Gastrocnemius medialis (tissue), 4 donors: ENCODE measurements around the gene ZBTB7C. TPM values are rescaled to one million over a fixed set of nuclear protein-coding genes. Genes with fewer than 3 reads are reported as not detected.

Experiments used
- ATAC-seq, 2 donors: fragments of 150-250 bp; one replicate each; pipeline ENCODE4 v1.9.1; 2016
- DNase-seq, 2 donors: peaks; one replicate each; pipeline ENCODE4 v3.0.0-alpha.2; 2019
- H3K27ac ChIP-seq, 4 donors: fragments of 200-600 bp; sonication (generic); 1 replicate in 1 of 4; 2 replicates in 3 of 4; pipeline ENCODE4 v1.5.1; 2016 to 2018; ENCODE audit warnings: mild to moderate bottlenecking in 2 of 4, moderate library complexity in 1 of 4
- H3K27me3 ChIP-seq, 3 donors: fragments of 200-600 bp; sonication (generic) in 2 of 3; 1 replicate in 1 of 3; 2 replicates in 2 of 3; pipeline versions ENCODE4 v1.5.1 to v1.6.0; 2016 to 2019; ENCODE audit warnings: mild to moderate bottlenecking in 1 of 3, moderate library complexity in 1 of 3
- H3K36me3 ChIP-seq, 2 donors: fragments of 200-600 bp; sonication (generic) in 1 of 2; one replicate each; pipeline ENCODE4 v1.5.1; 2017 to 2018
- H3K4me1 ChIP-seq, 2 donors: fragments of 200-600 bp; sonication (generic) in 1 of 2; one replicate each; pipeline ENCODE4 v1.5.1; 2016 to 2017; ENCODE audit warnings: mild to moderate bottlenecking in 2 of 2
- H3K4me3 ChIP-seq, 4 donors: fragments of 200-600 bp; sonication (generic) in 3 of 4; 1 replicate in 1 of 4; 2 replicates in 3 of 4; pipeline ENCODE4 v1.5.1; 2016 to 2019; ENCODE audit warnings: mild to moderate bottlenecking in 2 of 4
- H3K9me3 ChIP-seq, 3 donors: fragments of 200-600 bp; sonication (generic) in 2 of 3; 1 replicate in 1 of 3; 2 replicates in 2 of 3; pipeline ENCODE4 v1.5.1; 2016 to 2019
- POLR2A ChIP-seq, 2 donors: fragments of 450-650 bp; IDR thresholded peaks; one replicate each; pipeline ENCODE4 v1.6.1; 2017; ENCODE audit warnings: antibody characterized with exemption in 2 of 2, mild to moderate bottlenecking in 2 of 2, moderate library complexity in 2 of 2
- in situ Hi-C, 4 donors: fragments of 200-750 bp; cut with MboI; loops; one replicate each; pipeline versions ENCODE4 v1.15.0 to v1.8.0; 2017; ENCODE audit warnings: low sequenced_read_pairs in 4 of 4
- intact Hi-C: fragments of 100-400 bp; cut with DNase I; formaldehyde crosslinking; loops from one replicate; pipeline ENCODE4 v1.15.1; 2023; ENCODE audit warnings: low total_unique reads
- total RNA-seq, 4 donors: library from RNA; depleted of rRNA; stranded (reverse); fragments of >200 nt; gene quantifications; one replicate each; pipeline versions ENCODE4 v1.1.0 to v1.2.3, GENCODE V29; 2016
- TF ChIP-seq, protein P1 (sequence below), 5 experiments: fragments of 450-650 bp in 3 of 5; fragments of 200-600 bp in 2 of 5; sonication (generic) in 2 of 5; IDR thresholded peaks in 4 of 5; conservative IDR thresholded peaks in 1 of 5; 1 replicate in 4 of 5; 2 replicates in 1 of 5; pipeline ENCODE4 v1.5.1; 2016 to 2019; ENCODE audit warnings: antibody characterized with exemption in 5 of 5, mild to moderate bottlenecking in 3 of 5, moderate library complexity in 3 of 5

The ZBTB7C gene
- total RNA-seq, 4 donors from 2014 or later = 0.53 to 12.3 (median 1.1) TPM

GRCh38 chr18:47997338-47997780 lies 411.8 kb downstream of the ZBTB7C start:
- peaks cover 0 to 4% (median 0%) of the 10 kb centered on the region in 3 donors for H3K9me3 ChIP-seq
- intact Hi-C loops = no loop called here
- no peak overlapping the region for H3K4me3 ChIP-seq
- H3K27ac ChIP-seq = no peak overlapping the region
- H3K4me1 ChIP-seq = no peaks in the 10 kb centered on the region
- DNase-seq = no peak
- no peak for ATAC-seq
- H3K27me3 ChIP-seq = no peaks in the 10 kb centered on the region
- in situ Hi-C loops = no loop called here
- no peak for TF ChIP-seq POLR2A (IDR thresholded peaks at IDR 0.05)
- TF ChIP-seq, protein P1, sequence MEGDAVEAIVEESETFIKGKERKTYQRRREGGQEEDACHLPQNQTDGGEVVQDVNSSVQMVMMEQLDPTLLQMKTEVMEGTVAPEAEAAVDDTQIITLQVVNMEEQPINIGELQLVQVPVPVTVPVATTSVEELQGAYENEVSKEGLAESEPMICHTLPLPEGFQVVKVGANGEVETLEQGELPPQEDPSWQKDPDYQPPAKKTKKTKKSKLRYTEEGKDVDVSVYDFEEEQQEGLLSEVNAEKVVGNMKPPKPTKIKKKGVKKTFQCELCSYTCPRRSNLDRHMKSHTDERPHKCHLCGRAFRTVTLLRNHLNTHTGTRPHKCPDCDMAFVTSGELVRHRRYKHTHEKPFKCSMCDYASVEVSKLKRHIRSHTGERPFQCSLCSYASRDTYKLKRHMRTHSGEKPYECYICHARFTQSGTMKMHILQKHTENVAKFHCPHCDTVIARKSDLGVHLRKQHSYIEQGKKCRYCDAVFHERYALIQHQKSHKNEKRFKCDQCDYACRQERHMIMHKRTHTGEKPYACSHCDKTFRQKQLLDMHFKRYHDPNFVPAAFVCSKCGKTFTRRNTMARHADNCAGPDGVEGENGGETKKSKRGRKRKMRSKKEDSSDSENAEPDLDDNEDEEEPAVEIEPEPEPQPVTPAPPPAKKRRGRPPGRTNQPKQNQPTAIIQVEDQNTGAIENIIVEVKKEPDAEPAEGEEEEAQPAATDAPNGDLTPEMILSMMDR (IDR thresholded peaks at IDR 0.05 in 4 of 5, conservative IDR thresholded peaks at IDR 0.05 in 1 of 5) = peak in 1 of 5 experiments; percentile 13
- no peaks in the 10 kb centered on the region for H3K36me3 ChIP-seq

GRCh38 chr18:47996091-47996541 lies 413.1 kb downstream of the ZBTB7C start:
- intact Hi-C loops = no loop called here

GRCh38 chr18:47995654-47996053 lies 413.5 kb downstream of the ZBTB7C start:
- in situ Hi-C loops (no loop called here), intact Hi-C loops (no loop called here)
- Histone ChIP-seq H3K4me3 (no peak overlapping the region), H3K9me3 (peaks cover 0 to 4% (median 0%) of the 10 kb centered on the region in 3 donors), H3K36me3 (no peaks in the 10 kb centered on the region), H3K4me1 (no peaks in the 10 kb centered on the region), H3K27me3 (no peaks in the 10 kb centered on the region), H3K27ac (no peak overlapping the region)
- ATAC-seq (no peak), DNase-seq (no peak)
- TF ChIP-seq, protein P1 (IDR thresholded peaks at IDR 0.05 in 4 of 5, conservative IDR thresholded peaks at IDR 0.05 in 1 of 5) = no peak
- TF ChIP-seq POLR2A (IDR thresholded peaks at IDR 0.05) = no peak

More at GRCh38 chr18:47996091-47996541, 413.1 kb downstream of the ZBTB7C start:
- in situ Hi-C loops = no loop called here
- Histone ChIP-seq H3K4me3 (no peak overlapping the region), H3K4me1 (no peaks in the 10 kb centered on the region), H3K27me3 (no peaks in the 10 kb centered on the region), H3K9me3 (peaks cover 0 to 4% (median 0%) of the 10 kb centered on the region in 3 donors), H3K27ac (no peak overlapping the region), H3K36me3 (no peaks in the 10 kb centered on the region)
- DNase-seq = no peak
- no peak for TF ChIP-seq POLR2A (IDR thresholded peaks at IDR 0.05)
- TF ChIP-seq, protein P1 (IDR thresholded peaks at IDR 0.05 in 4 of 5, conservative IDR thresholded peaks at IDR 0.05 in 1 of 5) = no peak
- no peak for ATAC-seq

GRCh38 chr18:47993409-47993808 lies 415.8 kb downstream of the ZBTB7C start:
- in situ Hi-C loops = no loop called here
- DNase-seq (no peak), ATAC-seq (no peak)
- Histone ChIP-seq H3K27ac (no peak overlapping the region), H3K4me1 (no peaks in the 10 kb centered on the region), H3K9me3 (peaks cover 0 to 4% (median 0%) of the 10 kb centered on the region in 3 donors), H3K36me3 (no peaks in the 10 kb centered on the region), H3K4me3 (no peak overlapping the region), H3K27me3 (no peaks in the 10 kb centered on the region)
- TF ChIP-seq, protein P1 (IDR thresholded peaks at IDR 0.05 in 4 of 5, conservative IDR thresholded peaks at IDR 0.05 in 1 of 5) = no peak
- TF ChIP-seq POLR2A (IDR thresholded peaks at IDR 0.05) = no peak
- intact Hi-C loops = no loop called here

- TF ChIP-seq, protein P1 (IDR thresholded peaks at IDR 0.05 in 4 of 5, conservative IDR thresholded peaks at IDR 0.05 in 1 of 5) = no peak
- no peak for TF ChIP-seq POLR2A (IDR thresholded peaks at IDR 0.05)
- DNase-seq (no peak), ATAC-seq (no peak)
- in situ Hi-C loops (no loop called here), intact Hi-C loops (no loop called here)
- Histone ChIP-seq H3K4me3 (no peak overlapping the region), H3K9me3 (peaks cover 0 to 4% (median 0%) of the 10 kb centered on the region in 3 donors), H3K4me1 (no peaks in the 10 kb centered on the region), H3K27me3 (no peaks in the 10 kb centered on the region), H3K27ac (no peak overlapping the region), H3K36me3 (no peaks in the 10 kb centered on the region)
These were observed 416.2 kb downstream of the ZBTB7C start for GRCh38 chr18:47992976-47993375.
